Nucleus accumbens (tissue), 56 donors: ENCODE results near the gene RAB17.

Experiments used
- DNase-seq, 56 donors: peaks; one replicate each; lab custom pipeline; 2025; lab: John Stamatoyannopoulos, UW

Gene RAB17

GRCh38 chr2:237590272-237591140 lies at the start of gene RAB17:
RAB17 (minus strand) TSS chr2:237590734; CDS start chr2:237586154, 4,580 bp downstream.
- peak in 1 of 56 donors; percentile 12 for DNase-seq

- DNase-seq = no peak
These were observed 49.3 kb upstream of the RAB17 start for GRCh38 chr2:237639836-237640220.

- no peak for DNase-seq
These were observed 48.7 kb upstream of the RAB17 start for GRCh38 chr2:237639052-237639835.

GRCh38 chr2:237638176-237638575 lies 47.6 kb upstream of the RAB17 start:
- DNase-seq = no peak

GRCh38 chr2:237637429-237638135 lies 47.0 kb upstream of the RAB17 start:
- no peak for DNase-seq

GRCh38 chr2:237636578-237636977 lies 46.0 kb upstream of the RAB17 start:
- DNase-seq = no peak

GRCh38 chr2:237633061-237633561 lies 42.6 kb upstream of the RAB17 start:
- no peak for DNase-seq

- no peak for DNase-seq
These were observed 41.5 kb upstream of the RAB17 start for GRCh38 chr2:237631801-237632585.

- peak in 3 of 56 donors; percentile 8 to 22 (median 16) for DNase-seq
These were observed 40.7 kb upstream of the RAB17 start for GRCh38 chr2:237631007-237631785.

GRCh38 chr2:237630216-237631000 lies 39.9 kb upstream of the RAB17 start:
- DNase-seq = no peak

- no peak for DNase-seq
These were observed 39.2 kb upstream of the RAB17 start for GRCh38 chr2:237629739-237630138.

GRCh38 chr2:237629188-237629534 lies 38.6 kb upstream of the RAB17 start:
- no peak for DNase-seq

- no peak for DNase-seq
These were observed 38.0 kb upstream of the RAB17 start for GRCh38 chr2:237628247-237629187.

- DNase-seq = peak in 6 of 56 donors; percentile 8 to 58 (median 22)
These were observed 37.1 kb upstream of the RAB17 start, which contains the start of gene LRRFIP1 for GRCh38 chr2:237627441-237628246. LRRFIP1 (plus strand) TSS chr2:237627587; CDS start chr2:237627645, 58 bp downstream.

GRCh38 chr2:237626813-237627440 lies 36.4 kb upstream of the RAB17 start:
- peak in 2 of 56 donors; percentile 37 to 42 for DNase-seq

- no peak for DNase-seq
These were observed 35.2 kb upstream of the RAB17 start for GRCh38 chr2:237625777-237626176.
